NCI-H1092 (cell line): ENCODE results near the gene CARD6.
"Not testable (repeated sequence)": the region's sequence is repeated elsewhere in the genome, so short reads cannot be mapped to it uniquely, and the experiment has no call there.

ENCODE experiments used
- DNase-seq: peaks from one replicate; lab custom pipeline; 2025; lab: John Stamatoyannopoulos, UW

The CARD6 gene

GRCh38 chr5:40875958-40876357, 34.8 kb downstream of the CARD6 start:
- DNase-seq: no peak

DNA sequence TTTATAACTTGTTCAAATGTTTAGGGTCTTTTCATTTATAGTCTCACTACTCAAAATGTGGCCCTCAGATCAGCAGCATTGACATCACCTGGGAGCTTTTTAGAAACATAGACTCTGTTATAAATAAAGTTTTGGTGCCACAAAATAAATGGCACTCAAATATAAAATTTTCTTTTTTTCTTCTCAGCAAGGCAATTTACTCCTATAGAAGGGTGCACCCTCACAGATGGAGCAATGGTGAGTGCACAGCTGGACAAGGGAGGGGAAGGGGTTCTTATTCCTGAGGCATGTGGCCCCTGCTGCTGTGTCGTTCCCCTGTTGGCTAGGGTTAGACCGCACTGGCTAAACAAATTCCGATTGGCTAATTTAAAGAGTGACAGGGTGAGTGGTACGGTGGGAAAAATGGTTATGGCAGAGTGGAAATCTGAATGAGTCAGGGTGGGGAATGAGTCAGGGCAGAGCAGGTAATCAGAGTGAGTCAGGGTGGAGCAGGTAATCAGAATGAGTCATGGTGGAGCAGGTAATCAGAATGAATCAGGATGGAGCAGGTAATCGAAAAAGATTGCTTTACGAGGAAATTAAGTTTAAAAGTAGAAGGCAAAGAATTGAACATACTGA, 36.3 kb downstream of the CARD6 start:
- DNase-seq: no peak

DNA sequence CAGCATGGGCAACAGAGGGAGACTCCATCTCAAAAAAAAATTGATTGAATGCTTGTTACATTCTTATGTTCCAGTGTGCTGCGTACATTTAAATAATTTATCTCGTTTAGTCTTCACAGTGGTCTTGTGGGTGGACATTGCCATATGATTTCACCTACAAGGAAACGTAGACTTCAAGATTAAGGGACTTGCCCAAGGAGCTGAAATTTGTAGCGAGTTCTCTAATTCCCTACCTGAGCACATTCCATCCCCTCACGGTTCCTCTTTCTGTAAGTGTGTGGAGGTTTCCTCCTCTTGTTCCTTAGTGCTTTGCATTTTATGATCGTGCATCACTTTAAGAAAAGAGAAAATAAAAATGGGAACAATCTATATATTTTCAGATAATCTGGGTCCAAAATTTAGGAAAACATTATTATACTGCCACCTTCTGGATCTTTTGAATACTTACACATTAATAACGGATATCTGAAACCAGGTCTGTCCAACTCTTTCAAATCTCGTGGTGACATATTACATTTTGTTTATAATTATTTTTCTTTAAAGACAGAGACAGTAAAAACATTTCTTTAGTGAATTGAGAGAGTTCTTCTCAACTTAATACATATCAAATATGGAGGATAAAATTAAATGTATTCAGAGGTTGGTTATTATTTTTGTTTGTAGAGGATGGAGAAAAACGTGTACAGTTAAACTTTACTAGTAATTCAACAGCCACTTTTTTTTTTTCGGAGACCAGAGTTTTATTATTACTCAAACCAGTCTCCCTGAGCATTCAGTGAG, 38.2 kb downstream of the CARD6 start:
- no peak for DNase-seq

DNA sequence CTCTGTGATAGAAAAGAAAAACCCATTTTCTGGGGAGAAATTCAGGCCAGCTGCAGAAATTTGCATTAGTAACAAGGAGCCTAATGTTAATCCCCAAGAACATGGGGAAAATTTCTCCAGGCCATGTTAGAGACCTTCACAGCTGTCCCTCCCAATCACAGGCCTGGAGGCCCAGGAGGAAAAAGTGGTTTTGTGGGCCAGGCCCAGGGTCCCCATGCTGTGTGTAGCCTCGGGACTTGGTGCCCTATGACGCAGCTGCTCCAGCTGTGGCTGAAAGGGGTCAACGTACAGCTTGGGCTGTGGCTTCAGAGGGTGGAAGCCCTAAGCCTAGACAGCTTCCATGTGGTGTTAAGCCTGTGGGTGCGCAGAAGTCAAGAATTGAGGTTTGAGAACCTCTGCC, 41.1 kb downstream of the CARD6 start:
- no peak for DNase-seq

DNA sequence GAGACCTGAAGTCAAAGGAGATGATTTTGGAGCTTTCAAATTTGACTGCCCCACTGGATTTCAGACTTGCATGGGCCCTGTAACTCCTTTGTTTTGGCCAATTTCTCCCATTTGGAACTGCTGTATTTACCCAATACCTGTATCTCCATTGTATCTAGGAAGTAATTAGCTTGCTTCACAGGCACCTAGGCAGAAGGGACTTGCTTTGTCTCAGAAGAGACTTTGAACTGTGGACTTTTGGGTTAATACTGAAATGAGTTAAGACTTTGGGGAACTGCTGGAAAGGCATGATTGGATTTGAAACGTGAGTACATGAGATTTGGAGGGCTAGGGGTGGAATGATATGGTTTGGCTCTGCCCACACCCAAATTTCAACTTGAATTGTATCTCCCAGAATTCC, 41.9 kb downstream of the CARD6 start:
- DNase-seq: not testable (repeated sequence)

- DNase-seq: not testable (repeated sequence)
Observed at GRCh38 chr5:40895440-40896425, 54.6 kb downstream of the CARD6 start.

GRCh38 chr5:40904205-40904993, 63.2 kb downstream of the CARD6 start:
- peak; percentile 5 for DNase-seq

- DNase-seq: no peak
Observed at GRCh38 chr5:40904994-40905306, 63.8 kb downstream of the CARD6 start.

DNA sequence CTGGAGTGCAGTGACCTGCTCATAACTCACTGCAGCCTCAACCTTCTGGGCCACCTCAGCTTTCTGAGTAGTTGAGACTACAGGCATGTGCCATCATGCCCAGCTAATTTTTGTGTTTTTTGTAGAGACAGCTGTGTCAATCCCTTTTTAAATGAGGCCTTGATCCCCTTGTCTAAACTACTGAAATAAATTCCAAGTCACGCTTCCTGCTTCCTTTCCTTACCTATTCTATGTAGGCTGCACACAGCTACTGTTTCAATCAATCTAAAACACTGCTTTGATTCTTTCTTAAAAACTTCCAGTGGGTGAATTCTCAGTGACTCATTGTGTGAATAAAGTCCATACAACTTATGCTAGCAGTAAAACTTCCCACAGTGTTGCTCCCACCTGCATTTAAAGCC, 65.2 kb downstream of the CARD6 start:
- no peak for DNase-seq

DNA sequence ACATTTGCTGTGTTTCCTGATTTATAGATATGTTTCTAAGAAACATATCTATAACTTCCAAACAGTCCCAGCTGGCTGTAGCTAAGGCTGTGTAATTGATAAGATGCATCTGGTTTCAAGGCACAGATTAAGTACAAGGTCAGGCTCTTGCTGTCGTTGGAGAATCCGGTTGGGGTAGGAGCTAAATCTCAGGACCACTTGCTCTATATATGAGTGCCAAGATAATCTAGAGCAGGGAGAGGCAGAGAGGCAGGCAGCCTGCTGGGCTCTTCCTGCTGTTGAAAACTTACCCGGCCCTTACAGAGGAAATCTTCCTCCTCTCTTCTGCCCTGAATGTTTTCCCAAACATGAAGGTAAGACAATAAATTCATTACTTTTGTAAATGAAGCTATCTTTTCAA, 68.1 kb downstream of the CARD6 start, which contains the start of gene C7:
Gene C7 (plus strand): TSS at position 234 of the 400 bp plus-strand sequence. CDS start 114 bp downstream, at position 348.
- no peak for DNase-seq

DNA sequence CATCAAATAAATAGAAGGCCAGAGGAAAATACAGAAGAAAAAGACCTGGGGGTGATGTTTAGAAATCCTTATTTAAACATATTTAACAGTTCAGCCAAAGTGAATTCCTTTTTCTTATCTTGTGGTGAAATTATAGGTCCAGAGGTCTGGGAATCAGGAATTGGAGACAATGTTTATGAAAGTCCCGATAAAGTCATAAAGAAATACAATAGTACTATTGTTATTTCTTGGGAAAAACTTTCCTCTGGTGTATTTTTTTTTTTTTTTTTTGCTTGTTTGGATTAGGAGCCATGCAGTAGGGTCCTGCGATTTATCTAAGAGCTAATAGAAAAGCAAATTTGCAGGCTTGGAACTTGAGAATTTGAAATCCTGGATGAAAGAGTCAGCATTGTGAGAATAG, 68.6 kb downstream of the CARD6 start:
- DNase-seq: no peak
